Mammary epithelial cell (primary cell): ENCODE results near the gene RAB11FIP4.

ENCODE experiments used
- CTCF ChIP-seq, 2 donors: IDR thresholded peaks in 1 of 2; conservative IDR thresholded peaks in 1 of 2; 2 replicates each; pipeline ENCODE4 v1.5.1; 2011 to 2012; ENCODE audit warnings: inconsistent platforms in 2 of 2, low read length in 2 of 2, mild to moderate bottlenecking in 2 of 2, control low read depth in 1 of 2, low read depth in 1 of 2; ENCODE audit not compliant: insufficient read depth in 1 of 2; ENCODE audit errors: extremely low read depth in 1 of 2
- EZH2 ChIP-seq: IDR thresholded peaks from 2 replicates; pipeline ENCODE4 v1.6.1; 2012; ENCODE audit warnings: low read length, inconsistent platforms, borderline replicate concordance

GRCh38 chr17:31513731-31514427 is 122.4 kb downstream of the RAB11FIP4 start:
- TF ChIP-seq EZH2 (no peak), CTCF (conservative IDR thresholded peaks at IDR 0.05 in 1 of 2, IDR thresholded peaks at IDR 0.05 in 1 of 2; ENCODE audit: extremely low read depth in 1 of 2, insufficient read depth in 1 of 2, low read depth in 1 of 2, low read length in 2 of 2) (no peak)
